K562 (cell line): ENCODE results near the gene HYI. TPM values are rescaled to one million over a fixed set of nuclear protein-coding genes. Genes with fewer than 3 reads are reported as not detected.

ENCODE experiments used
- CCNT2 ChIP-seq: IDR thresholded peaks from 2 replicates; pipeline ENCODE4 v1.6.1; 2011; ENCODE audit warnings: borderline replicate concordance, low read depth, mild to moderate bottlenecking, moderate library complexity, mixed read lengths, low read length; ENCODE audit not compliant: insufficient read length; ENCODE audit errors: extremely low read depth
- CREB3 ChIP-seq: fragments of 450-650 bp; conservative IDR thresholded peaks from 2 replicates; pipeline ENCODE4 v1.6.1; 2016; ENCODE audit warnings: missing genetic modification characterization, low read depth, mild to moderate bottlenecking, missing compliant biosample characterization, moderate library complexity
- EHMT2 ChIP-seq: fragments of 450-650 bp; IDR thresholded peaks from 2 replicates; pipeline ENCODE4 v1.6.1; 2018; ENCODE audit warnings: antibody characterized with exemption
- ELF2 ChIP-seq: fragments of 250-450 bp; sonication (Bioruptor Pico); IDR thresholded peaks from 2 replicates; pipeline ENCODE4 v1.5.0; 2021; ENCODE audit warnings: mild to moderate bottlenecking
- EP300 ChIP-seq: IDR thresholded peaks from 2 replicates; pipeline ENCODE4 v1.6.1; 2012; ENCODE audit warnings: low read length, improper control_type of control experiment
- FOXM1 ChIP-seq, 2 experiments: fragments of 450-650 bp in 1 of 2; sonication (generic) in 1 of 2; formaldehyde crosslinking in 1 of 2; IDR thresholded peaks; 2 replicates each; pipeline versions ENCODE4 v1.6.1 to v1.9.0; 2017 to 2022; ENCODE audit warnings: low read depth in 2 of 2, mild to moderate bottlenecking in 2 of 2, missing genetic modification reagents in 1 of 2, moderate library complexity in 1 of 2
- HDAC2 ChIP-seq: fragments of 450-650 bp; IDR thresholded peaks from 2 replicates; pipeline ENCODE4 v1.6.1; 2016; ENCODE audit warnings: mild to moderate bottlenecking
- HIVEP1 ChIP-seq: fragments of 250-450 bp; sonication (Bioruptor Pico); IDR thresholded peaks from 2 replicates; pipeline ENCODE4 v1.4.0; 2020; ENCODE audit warnings: mild to moderate bottlenecking
- MCM3 ChIP-seq: fragments of 450-650 bp; IDR thresholded peaks from 2 replicates; pipeline ENCODE4 v1.6.1; 2016
- MLLT1 ChIP-seq, 2 experiments: fragments of 450-650 bp; IDR thresholded peaks; 2 replicates each; pipeline ENCODE4 v1.6.1; 2016
- NCOA4 ChIP-seq: fragments of 450-650 bp; IDR thresholded peaks from 2 replicates; pipeline ENCODE4 v1.6.1; 2018; ENCODE audit warnings: mild to moderate bottlenecking; ENCODE audit not compliant: partially characterized antibody
- NCOR1 ChIP-seq: fragments of 450-650 bp; IDR thresholded peaks from 2 replicates; pipeline ENCODE4 v1.6.1; 2016; ENCODE audit warnings: mild to moderate bottlenecking, moderate library complexity
- NFATC3 ChIP-seq: fragments of 450-650 bp; IDR thresholded peaks from 2 replicates; pipeline ENCODE4 v1.6.1; 2017; ENCODE audit warnings: mild to moderate bottlenecking
- NUFIP1 ChIP-seq: fragments of 450-650 bp; IDR thresholded peaks from 2 replicates; pipeline ENCODE4 v1.6.1; 2018; ENCODE audit not compliant: partially characterized antibody
- SMAD3 ChIP-seq: fragments of 450-650 bp; formaldehyde crosslinking; conservative IDR thresholded peaks from 2 replicates; pipeline ENCODE4 v1.4.0; 2020; ENCODE audit warnings: mild to moderate bottlenecking
- SMAD4 ChIP-seq: fragments of 250-450 bp; sonication (Bioruptor Pico); conservative IDR thresholded peaks from 2 replicates; pipeline ENCODE4 v1.8.0; 2021; ENCODE audit warnings: inconsistent platforms, mild to moderate bottlenecking, moderate library complexity
- SMARCC2 ChIP-seq: fragments of 450-650 bp; IDR thresholded peaks from 2 replicates; pipeline ENCODE4 v1.6.1; 2017; ENCODE audit warnings: antibody characterized with exemption, moderate library complexity, mild to moderate bottlenecking, low read depth
- TFAP4 ChIP-seq: sonication (generic); formaldehyde crosslinking; IDR thresholded peaks from 2 replicates; pipeline ENCODE4 v1.8.0; 2022; ENCODE audit warnings: missing genetic modification reagents, mild to moderate bottlenecking, moderate library complexity, borderline replicate concordance
- VEZF1 ChIP-seq: fragments of 200-800 bp; sonication (Bioruptor generic); IDR thresholded peaks from 2 replicates; pipeline ENCODE4 v1.6.1; 2017; ENCODE audit warnings: missing genetic modification characterization, missing compliant biosample characterization
- ZFP36 ChIP-seq: fragments of 150-350 bp; IDR thresholded peaks from 2 replicates; pipeline ENCODE4 v1.6.1; 2018; ENCODE audit warnings: low read length, low read depth; ENCODE audit not compliant: partially characterized antibody
- ZNF57 ChIP-seq: fragments of 450-650 bp; formaldehyde crosslinking; IDR thresholded peaks from 2 replicates; pipeline ENCODE4 v1.4.0; 2020; ENCODE audit warnings: mild to moderate bottlenecking, moderate library complexity
- polyA plus RNA-seq, 8 experiments: library from polyadenylated mRNA; depleted of rRNA in 4 of 8; stranded (reverse) in 5 of 8; unstranded in 3 of 8; fragments of >200 nt; fragmentation: Nextera tagmentation in 2 of 8; fragmentation: Illumina TruSeq in 1 of 8; extraction: Ambion mirVana in 2 of 8; extraction: Trizol in 1 of 8; gene quantifications; 2 replicates each; pipeline versions ENCODE4 v1.2.1 to v1.2.3, GENCODE V29; 2011 to 2014; ENCODE audit warnings: inconsistent platforms in 1 of 8, missing spikeins in 1 of 8
- total RNA-seq, 7 experiments: library from RNA; depleted of rRNA in 6 of 7; stranded (reverse); fragments of >200 nt in 6 of 7; fragmentation: Illumina TruSeq in 2 of 7; extraction: Trizol in 2 of 7; gene quantifications; 2 replicates each; pipeline versions ENCODE4 v1.2.1 to v1.2.3, GENCODE V29; 2011 to 2021; ENCODE audit warnings: low replicate concordance in 1 of 7
- TF ChIP-seq, protein P1 (sequence below): fragments of 450-650 bp; formaldehyde crosslinking; IDR thresholded peaks from 2 replicates; pipeline ENCODE4 v1.4.0; 2020; ENCODE audit warnings: mild to moderate bottlenecking, moderate library complexity

HYI gene
- total and polyA plus RNA-seq, 9 of the 15 experiments (the other 6 are each of a cell fraction or from before 2014, with no cell fraction given): 0.04 to 4.1 (median 1.4) TPM; not detected in 1

- TF ChIP-seq EP300 (peak; percentile 90), NCOA4 (no peak), HIVEP1 (CRISPR knock-in tag) (no peak), SMAD3 (CRISPR knock-in tag) (no peak), EHMT2 (no peak), HDAC2 (peak; percentile 82; the same call in 1 of the 2 replicates), MCM3 (no peak), ZFP36 (no peak), TFAP4 (peak; percentile 4; the same call in 1 of the 2 replicates), SMAD4 (CRISPR knock-in tag) (peak; percentile 92), NFATC3 (no peak), NCOR1 (peak; percentile 87), ZNF57 (CRISPR knock-in tag) (no peak), NUFIP1 (no peak), ELF2 (CRISPR knock-in tag) (no peak), MLLT1 (IDR thresholded peaks at IDR 0.05) (peak in 1 of 2 experiments; percentile 86; a peak in 2 of 4 replicates), FOXM1 (IDR thresholded peaks at IDR 0.05; ENCODE audit: low read depth) (peak; percentile 68; the same call in 1 of the 2 replicates), FOXM1 (CRISPR knock-in tag; IDR thresholded peaks at IDR 0.05; ENCODE audit: low read depth) (no peak), CCNT2 (peak; percentile 98), SMARCC2 (peak; percentile 55; the same call in 1 of the 2 replicates), CREB3 (tag) (no peak), VEZF1 (CRISPR knock-in tag) (peak; percentile 49)
- TF ChIP-seq, protein P1, sequence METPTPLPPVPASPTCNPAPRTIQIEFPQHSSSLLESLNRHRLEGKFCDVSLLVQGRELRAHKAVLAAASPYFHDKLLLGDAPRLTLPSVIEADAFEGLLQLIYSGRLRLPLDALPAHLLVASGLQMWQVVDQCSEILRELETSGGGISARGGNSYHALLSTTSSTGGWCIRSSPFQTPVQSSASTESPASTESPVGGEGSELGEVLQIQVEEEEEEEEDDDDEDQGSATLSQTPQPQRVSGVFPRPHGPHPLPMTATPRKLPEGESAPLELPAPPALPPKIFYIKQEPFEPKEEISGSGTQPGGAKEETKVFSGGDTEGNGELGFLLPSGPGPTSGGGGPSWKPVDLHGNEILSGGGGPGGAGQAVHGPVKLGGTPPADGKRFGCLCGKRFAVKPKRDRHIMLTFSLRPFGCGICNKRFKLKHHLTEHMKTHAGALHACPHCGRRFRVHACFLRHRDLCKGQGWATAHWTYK: no peak
These were observed 48.4 kb downstream of the HYI start (continued) for GRCh38 chr1:43405219-43405875.
